IPS-NIHi11 (cell line): ENCODE results near the gene STX1B.

Experiments
- DNase-seq: peaks from one replicate; pipeline ENCODE4 v3.0.0; 2012; ENCODE audit warnings: mixed read lengths, low spot score

STX1B gene

DNA sequence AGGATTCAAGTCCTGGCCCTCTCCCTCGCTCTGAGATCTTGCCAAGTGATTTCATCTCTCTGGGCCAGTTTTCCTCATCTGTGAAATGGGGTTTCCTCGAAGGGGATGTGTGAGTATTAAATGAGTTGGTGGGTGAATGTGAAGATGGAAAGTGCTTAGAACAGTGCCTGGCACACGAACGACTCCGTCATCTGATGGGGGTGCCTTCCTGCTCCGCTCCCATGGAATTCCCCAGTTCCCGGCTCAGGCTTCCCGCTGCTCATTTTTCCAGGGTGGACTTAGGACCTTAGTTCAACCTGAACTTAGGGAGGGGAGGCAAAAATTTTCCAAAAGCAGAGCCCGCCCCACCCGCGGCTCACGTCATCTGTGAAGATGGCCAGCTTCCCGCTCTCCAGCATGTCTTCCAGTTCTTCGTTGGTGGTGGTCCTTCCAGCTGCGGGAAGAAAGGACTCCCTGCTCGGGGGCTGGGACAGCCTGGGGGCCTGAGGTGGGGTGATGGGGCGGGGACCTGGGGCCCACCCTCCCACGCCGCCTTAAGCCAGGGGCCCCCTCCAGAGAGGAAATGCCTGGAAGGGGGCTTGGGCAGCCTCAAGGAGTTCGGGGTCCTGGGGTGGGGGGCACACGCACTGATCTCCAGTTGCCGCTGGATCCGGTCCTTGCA, 14.0 kb downstream of the STX1B start:
- DNase-seq = no peak

GRCh38 chr16:30995927-30996323, 14.5 kb downstream of the STX1B start:
- DNase-seq = no peak

DNA sequence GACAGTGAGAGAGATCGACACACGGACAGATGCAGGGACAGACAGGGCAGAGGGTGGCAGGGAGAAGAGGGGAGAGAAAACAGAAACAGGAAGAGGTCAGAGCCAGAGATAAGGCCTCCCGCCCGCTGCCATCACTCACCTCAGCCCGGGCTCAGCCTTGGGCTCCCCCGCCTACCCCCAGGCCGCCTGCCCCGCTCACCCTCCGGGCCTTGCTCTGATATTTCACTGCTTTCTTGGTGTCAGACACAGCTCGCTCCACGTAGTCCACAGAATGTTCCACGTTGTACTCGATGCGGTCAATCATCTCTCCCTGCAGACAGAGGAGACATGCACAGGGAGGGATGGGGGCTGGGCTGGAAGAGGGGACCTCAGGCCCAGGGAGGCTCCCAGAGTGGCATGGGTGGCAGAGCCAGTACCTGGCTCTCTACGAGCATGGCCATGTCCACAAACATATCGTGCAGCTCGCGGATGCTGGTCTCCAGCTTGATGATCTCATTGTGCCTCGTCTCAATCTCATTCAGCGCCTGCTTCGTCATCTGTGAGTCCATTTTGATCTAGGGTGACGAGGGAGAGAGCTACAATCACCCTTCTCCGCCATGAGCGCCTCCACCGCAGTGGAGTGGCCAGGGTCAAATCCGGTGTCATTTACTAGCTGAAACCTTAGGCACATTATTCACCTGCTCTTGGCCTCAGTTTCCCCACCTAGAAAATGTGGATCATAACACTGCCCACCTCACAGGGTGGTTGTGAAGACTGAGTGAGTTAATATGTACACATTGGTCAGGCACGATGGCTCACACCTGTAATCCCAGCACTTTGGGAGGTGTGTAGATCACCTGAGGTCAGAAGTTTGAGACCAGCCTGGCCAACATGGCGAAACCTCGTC, 17.3 kb downstream of the STX1B start:
- DNase-seq = no peak

DNA sequence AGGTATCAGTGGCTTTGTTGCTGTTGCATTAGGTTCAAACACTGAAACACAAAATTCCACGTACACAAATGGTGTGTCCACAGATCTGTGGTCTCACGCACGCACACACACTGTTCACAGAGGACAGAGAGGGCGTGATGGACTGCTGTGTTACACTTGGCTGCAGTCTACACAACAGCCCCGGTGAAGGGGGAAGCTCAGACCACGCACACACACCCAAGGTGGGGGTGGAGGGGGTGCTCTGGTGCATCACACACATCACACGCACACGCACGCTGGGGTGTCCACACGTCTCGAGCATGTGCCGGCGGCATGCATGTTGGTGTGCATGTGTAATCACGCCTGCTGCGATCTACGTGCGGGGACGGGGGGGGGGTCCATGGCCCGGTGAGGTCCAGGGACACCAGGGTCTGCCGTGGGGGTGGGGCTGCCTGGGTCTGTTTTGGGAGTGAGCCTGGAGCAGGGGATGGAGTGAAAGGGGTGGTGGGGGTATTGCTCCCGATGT, 18.1 kb downstream of the STX1B start:
- DNase-seq = no peak

GRCh38 chr16:30991052-30991451, 19.4 kb downstream of the STX1B start:
- DNase-seq = no peak

- no peak for DNase-seq
Observed at GRCh38 chr16:30990105-30990504, 20.3 kb downstream of the STX1B start.

- DNase-seq = no peak
Observed at GRCh38 chr16:30989469-30990047, 20.9 kb downstream of the STX1B start.

DNA sequence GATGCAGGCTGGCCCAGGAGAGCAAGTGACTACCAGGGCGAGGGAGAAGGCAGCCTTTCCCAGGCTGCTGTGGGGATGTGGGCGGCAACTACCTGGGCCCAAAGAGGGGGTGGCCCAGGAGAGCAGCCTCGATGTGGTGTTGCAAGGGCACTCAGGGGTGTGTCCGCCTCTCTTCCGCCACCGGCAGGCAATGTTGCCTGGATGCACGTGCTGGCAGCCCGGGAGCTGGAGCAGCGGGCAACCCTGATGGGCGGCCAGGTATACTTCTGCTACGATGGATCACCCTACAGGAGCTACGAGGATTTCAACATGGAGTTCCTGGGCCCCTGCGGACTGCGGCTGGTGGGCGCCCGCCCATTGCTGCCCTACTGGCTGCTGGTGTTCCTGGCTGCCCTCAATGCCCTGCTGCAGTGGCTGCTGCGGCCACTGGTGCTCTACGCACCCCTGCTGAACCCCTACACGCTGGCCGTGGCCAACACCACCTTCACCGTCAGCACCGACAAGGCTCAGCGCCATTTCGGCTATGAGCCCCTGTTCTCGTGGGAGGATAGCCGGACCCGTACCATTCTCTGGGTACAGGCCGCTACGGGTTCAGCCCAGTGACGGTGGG, 22.8 kb downstream of the STX1B start:
- no peak for DNase-seq

DNA sequence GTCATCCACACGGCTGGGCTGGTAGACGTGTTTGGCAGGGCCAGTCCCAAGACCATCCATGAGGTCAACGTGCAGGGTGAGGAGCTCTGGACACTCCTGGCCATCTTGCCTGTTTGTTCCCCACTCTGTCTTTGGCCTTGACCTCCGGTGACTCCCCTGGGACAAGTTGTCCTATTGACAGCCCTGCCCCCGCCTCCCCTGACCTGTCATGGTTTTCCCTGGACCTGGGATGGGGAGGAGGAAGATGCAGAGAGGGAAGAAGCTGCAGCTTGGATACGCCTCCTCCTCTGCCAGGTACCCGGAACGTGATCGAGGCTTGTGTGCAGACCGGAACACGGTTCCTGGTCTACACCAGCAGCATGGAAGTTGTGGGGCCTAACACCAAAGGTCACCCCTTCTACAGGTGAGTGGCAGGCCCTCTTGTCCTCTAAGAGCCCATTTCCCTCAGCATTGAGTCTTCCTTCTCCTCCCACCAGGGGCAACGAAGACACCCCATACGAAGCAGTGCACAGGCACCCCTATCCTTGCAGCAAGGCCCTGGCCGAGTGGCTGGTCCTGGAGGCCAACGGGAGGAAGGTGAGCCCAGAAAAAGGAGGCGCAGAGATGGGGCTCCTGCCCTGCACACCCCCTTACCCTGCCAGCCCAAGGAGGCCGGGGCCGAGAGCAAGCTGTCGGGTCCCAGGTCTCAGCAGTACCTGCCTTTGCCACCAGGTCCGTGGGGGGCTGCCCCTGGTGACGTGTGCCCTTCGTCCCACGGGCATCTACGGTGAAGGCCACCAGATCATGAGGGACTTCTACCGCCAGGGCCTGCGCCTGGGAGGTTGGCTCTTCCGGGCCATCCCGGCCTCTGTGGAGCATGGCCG, 24.1 kb downstream of the STX1B start:
- DNase-seq = no peak

GRCh38 chr16:30985401-30986128, 24.9 kb downstream of the STX1B start:
- peak; percentile 87 for DNase-seq

DNA sequence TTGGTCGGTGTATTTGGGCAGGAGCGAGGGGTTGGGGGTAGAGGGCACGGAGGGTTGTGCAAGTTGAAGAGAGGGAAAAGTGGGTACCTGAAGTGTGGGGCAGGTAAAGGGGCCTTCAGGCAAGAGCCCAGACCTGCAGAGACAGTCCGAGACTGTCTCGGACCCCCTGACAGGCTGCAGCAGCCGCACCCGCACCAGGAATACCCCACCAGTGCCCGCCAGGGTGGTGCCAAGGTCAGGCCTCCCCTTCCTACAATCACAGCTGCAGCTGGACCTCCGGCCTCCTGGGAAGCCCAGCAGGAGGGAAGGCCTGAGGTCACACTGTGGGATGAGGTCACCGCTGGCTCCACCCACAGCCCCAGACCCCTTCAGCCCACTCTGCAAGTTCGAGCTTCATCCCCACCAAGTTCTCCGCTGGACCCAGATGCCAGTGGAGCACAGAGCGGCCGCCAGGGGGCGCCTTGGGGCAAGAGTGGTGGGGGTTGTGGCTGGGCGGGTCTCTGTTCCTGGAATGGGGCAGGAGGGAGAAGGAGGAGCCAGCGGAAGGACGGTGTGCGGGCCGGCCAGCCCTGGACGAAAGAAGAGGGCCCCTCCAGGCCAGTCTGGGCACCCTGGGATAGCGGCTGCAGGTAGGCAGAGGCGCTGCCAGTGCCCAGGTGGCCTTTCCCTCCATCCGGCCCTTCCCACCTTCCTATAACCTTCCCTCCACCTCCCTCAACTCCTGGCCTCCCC, 25.6 kb downstream of the STX1B start, which contains the start of gene HSD3B7:
Gene HSD3B7, plus strand, starts transcription at position 539 of the 732 bp plus-strand sequence. CDS start 452 bp downstream, outside the sequence.
- peak; percentile 99 for DNase-seq

DNA sequence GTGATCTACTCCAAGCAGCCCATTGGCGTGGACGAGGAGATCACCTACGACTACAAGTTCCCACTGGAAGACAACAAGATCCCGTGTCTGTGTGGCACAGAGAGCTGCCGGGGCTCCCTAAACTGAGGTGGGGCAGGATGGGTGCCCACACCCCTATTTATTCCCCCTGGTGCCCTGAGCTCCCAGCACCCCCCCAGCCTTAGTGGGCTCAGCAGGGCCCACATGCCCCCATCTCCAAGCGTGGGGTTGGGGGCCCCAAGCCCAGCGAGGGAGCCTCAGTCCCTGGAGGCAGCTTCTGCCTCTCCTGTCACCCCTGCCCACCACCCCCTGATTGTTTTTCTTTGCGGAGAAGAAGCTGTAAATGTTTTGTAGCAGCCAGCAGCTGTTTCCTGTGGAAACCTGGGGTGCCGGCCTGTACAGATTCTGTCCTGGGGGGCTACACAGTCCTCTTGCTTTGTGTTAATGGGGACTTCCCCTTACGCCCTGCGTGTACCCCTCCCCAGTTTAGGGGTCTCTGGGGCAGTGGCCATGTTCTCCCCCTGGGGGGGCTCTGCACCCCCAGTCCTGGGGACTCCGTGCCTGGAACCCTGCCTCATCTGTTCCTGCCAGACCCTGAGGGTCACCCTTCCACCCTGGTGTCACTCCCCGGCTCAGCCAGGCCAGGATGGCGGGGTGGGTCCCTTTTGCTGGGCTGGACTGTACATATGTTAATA, 26.4 kb downstream of the STX1B start:
- DNase-seq = no peak

DNA sequence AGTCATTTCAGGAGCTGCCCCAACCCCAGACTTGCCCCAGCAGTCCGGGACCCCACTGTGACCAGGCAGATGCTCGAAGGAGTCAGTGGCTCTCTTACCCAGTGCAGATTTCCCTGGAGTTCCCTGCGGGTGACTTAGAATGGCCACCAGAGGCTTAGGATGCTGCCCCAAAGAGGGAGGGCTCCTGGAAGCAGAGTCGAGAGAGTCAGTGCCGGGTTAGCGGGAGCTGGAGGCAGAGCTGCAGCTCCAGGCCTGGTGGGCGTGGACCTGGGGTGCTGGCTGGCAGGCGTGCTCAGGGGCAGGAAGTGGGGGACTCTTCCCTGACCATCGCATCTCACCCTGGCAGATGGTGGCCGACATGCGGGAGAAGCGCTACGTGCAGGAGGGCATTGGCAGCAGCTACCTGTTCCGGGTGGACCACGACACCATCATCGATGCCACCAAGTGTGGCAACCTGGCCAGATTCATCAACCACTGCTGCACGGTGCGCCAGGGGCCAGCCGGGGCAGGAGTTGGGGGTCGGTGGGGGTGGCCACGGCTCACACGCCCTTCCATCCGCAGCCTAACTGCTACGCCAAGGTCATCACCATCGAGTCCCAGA, 27.0 kb downstream of the STX1B start:
- DNase-seq = no peak

DNA sequence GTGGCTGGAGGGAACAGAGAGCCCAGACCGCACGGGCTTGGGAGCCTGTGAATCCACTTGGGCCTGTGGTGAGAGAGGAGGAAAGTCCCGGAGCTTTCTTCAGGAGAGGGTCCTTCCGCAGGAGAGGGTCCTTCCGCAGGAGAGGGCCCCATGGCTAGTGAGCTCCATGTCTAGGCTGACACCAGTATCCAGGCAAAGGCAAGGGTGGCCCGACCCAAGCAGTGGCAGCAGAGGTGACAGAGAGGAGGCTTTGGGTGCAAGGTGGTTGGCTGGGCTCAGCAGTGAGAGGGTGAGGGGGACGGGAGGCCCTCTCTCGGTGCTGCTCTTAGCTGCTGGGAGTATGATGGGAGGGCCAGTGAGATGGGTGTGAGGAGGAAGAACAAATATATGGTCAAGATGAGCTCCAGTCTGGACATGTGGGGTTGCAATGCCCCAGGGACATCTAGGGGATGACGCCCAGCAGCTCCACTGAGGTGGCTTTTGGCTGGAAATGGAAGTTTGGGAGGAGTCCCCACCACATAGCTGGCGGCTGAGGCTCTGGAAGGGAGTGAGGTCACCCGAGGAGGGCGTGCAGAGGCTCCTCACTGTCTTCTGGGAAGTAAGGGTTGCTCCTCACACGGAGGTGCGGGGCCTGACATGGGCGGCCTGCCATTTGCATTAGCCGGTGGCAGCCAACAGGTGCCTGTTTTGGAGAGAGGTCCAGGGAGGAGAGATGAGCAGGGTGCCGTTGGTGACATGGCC, 27.7 kb downstream of the STX1B start:
- DNase-seq = no peak

GRCh38 chr16:30980959-30981358, 29.5 kb downstream of the STX1B start:
- no peak for DNase-seq

DNA sequence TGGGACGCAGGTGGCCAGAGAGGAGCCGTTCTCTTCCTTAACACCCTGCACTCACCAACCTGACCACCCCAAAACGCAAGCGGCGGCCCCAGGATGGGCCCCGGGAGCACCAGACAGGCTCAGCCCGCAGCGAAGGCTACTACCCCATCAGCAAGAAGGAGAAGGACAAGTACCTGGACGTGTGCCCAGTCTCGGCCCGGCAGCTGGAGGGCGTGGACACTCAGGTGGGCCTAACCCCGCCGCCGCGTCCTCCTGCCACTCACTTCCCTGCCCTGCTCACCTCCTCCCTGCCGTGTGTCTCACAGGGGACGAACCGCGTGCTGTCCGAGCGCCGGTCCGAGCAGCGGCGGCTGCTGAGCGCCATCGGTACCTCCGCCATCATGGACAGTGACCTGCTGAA, 30.0 kb downstream of the STX1B start:
- no peak for DNase-seq

DNA sequence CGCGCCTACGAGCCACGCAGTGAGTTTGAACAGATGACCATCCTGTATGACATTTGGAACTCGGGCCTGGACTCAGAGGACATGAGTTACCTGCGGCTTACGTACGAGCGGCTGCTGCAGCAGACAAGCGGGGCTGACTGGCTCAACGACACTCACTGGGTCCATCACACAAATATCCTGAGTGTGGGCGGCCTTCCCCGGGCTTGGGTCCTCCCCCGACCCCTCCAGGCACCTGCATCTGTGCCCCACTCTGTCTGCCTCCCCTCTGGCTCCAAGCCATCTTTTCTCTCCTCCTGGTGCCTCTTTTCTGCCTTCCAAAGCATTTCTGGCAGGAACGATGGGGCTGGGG, 30.4 kb downstream of the STX1B start:
- no peak for DNase-seq
